GM19099 (cell line): ENCODE measurements around the gene DNM2.

Source experiments
- POLR2A ChIP-seq: IDR thresholded peaks from 3 replicates; pipeline ENCODE4 v1.6.1; 2011; ENCODE audit warnings: low read depth; ENCODE audit not compliant: insufficient read length; ENCODE audit errors: extremely low read depth

DNM2 gene

GRCh38 chr19:10737722-10738121 lies 19.8 kb downstream of the DNM2 start:
- TF ChIP-seq POLR2A, result no peak

GRCh38 chr19:10740798-10741197 lies 22.9 kb downstream of the DNM2 start:
- no peak for TF ChIP-seq POLR2A

- no peak for TF ChIP-seq POLR2A
These were observed 24.6 kb downstream of the DNM2 start for GRCh38 chr19:10742476-10742875.

- no peak for TF ChIP-seq POLR2A
These were observed 26.4 kb downstream of the DNM2 start for GRCh38 chr19:10744253-10744798.

- TF ChIP-seq POLR2A, result no peak
These were observed 27.0 kb downstream of the DNM2 start for GRCh38 chr19:10744801-10745293.

GRCh38 chr19:10747271-10747670 lies 29.4 kb downstream of the DNM2 start:
- no peak for TF ChIP-seq POLR2A

GRCh38 chr19:10747674-10748073 lies 29.8 kb downstream of the DNM2 start:
- no peak for TF ChIP-seq POLR2A

GRCh38 chr19:10748195-10748926 lies 30.5 kb downstream of the DNM2 start:
- TF ChIP-seq POLR2A, result no peak

GRCh38 chr19:10748927-10749434 lies 31.1 kb downstream of the DNM2 start:
- TF ChIP-seq POLR2A, result no peak

- no peak for TF ChIP-seq POLR2A
These were observed 31.8 kb downstream of the DNM2 start for GRCh38 chr19:10749435-10750384.

GRCh38 chr19:10751109-10751953 lies 33.5 kb downstream of the DNM2 start:
- TF ChIP-seq POLR2A, result no peak

GRCh38 chr19:10752237-10752912 lies 34.5 kb downstream of the DNM2 start:
- TF ChIP-seq POLR2A, result no peak

- TF ChIP-seq POLR2A, result no peak
These were observed 35.2 kb downstream of the DNM2 start for GRCh38 chr19:10752913-10753704.
